GM12801 (cell line): ENCODE measurements around the gene ZC3H12A.

Experiments used
- TF ChIP-seq, protein P1 (sequence below): IDR thresholded peaks from one replicate; pipeline ENCODE4 v1.5.1; 2011; ENCODE audit warnings: control low read depth; ENCODE audit not compliant: insufficient read length; ENCODE audit errors: extremely low read depth

Gene ZC3H12A

GRCh38 chr1:37476087-37476452 is 1.7 kb downstream of the ZC3H12A start:
- TF ChIP-seq, protein P1, sequence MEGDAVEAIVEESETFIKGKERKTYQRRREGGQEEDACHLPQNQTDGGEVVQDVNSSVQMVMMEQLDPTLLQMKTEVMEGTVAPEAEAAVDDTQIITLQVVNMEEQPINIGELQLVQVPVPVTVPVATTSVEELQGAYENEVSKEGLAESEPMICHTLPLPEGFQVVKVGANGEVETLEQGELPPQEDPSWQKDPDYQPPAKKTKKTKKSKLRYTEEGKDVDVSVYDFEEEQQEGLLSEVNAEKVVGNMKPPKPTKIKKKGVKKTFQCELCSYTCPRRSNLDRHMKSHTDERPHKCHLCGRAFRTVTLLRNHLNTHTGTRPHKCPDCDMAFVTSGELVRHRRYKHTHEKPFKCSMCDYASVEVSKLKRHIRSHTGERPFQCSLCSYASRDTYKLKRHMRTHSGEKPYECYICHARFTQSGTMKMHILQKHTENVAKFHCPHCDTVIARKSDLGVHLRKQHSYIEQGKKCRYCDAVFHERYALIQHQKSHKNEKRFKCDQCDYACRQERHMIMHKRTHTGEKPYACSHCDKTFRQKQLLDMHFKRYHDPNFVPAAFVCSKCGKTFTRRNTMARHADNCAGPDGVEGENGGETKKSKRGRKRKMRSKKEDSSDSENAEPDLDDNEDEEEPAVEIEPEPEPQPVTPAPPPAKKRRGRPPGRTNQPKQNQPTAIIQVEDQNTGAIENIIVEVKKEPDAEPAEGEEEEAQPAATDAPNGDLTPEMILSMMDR = no peak

- TF ChIP-seq, protein P1 = no peak
Measured at GRCh38 chr1:37476460-37477197, 2.2 kb downstream of the ZC3H12A start.

DNA sequence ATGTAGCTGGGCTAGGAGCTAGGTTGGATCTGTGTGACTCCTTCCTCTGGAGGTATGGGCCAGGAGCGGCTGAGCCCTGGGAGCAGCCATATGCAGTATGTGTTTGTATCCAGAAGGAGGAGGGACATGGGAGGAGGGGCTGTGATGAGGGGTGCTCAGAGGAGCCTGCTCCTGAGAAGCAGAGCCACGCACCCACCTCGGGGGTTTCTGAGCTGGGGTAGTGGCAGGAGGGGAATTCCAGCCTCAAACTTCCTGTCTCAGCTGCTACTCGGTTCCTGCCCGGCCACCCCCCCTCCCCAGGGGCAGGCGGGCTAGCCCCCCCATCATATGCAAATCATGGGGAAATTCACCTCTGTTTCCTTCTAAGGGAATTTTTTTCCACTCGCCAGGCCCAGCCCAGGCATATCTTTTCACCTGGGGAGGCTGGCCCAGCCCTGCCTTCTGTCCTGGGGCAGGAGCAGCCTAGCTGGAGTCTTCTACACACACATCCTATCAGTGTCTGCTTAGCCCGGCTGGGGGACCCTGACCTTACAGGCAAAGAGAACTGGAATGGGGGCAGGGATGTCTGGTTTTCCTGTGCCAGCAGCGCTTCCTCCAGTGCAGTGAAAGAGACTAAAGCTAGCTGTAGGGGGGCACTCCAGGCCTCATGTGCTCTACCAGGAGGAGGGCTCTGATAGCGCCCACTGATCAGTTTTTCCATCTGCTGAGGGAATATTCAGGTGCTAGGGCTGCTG is 3.0 kb downstream of the ZC3H12A start:
- TF ChIP-seq, protein P1 = no peak

- TF ChIP-seq, protein P1 = no peak
Measured at GRCh38 chr1:37477946-37478345, 3.6 kb downstream of the ZC3H12A start.

DNA sequence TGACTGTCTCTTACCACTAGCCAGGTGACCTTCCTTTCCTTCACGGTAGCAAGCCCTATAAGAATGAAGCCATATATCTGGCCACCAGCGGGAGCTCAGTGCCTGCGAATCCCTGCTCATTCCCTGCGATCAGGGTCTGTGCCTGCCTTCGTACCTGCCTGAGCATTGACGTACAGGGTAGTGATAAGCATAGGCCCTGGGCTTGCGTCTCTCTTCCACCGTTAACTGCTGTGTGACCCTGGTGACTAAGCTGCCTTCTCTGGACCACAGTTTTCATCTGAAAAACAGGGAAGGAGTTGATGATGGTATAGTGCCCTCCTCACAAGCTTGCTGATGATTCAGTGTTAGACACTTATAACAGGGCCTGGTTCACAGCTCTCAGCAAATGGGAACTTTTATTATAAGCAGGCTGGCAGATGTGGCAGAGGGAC is 4.1 kb downstream of the ZC3H12A start:
- TF ChIP-seq, protein P1 = no peak

- TF ChIP-seq, protein P1 = no peak
Measured at GRCh38 chr1:37478890-37479254, 4.5 kb downstream of the ZC3H12A start.

GRCh38 chr1:37479255-37480124 is 5.1 kb downstream of the ZC3H12A start:
- TF ChIP-seq, protein P1 = no peak
